HG03039 (cell line): Measurements from ENCODE around the gene UPK3BL2.
"Not testable (repeated sequence)": the region's sequence is repeated elsewhere in the genome, so short reads cannot be mapped to it uniquely, and the experiment has no call there.

Source experiments
- ATAC-seq: cut with Tn5 transposase; IDR thresholded peaks from one replicate; pipeline ENCODE4 v1.9.1; 2021; ENCODE audit warnings: mild to moderate bottlenecking, moderate library complexity; ENCODE audit not compliant: unreplicated experiment

UPK3BL2 gene

DNA sequence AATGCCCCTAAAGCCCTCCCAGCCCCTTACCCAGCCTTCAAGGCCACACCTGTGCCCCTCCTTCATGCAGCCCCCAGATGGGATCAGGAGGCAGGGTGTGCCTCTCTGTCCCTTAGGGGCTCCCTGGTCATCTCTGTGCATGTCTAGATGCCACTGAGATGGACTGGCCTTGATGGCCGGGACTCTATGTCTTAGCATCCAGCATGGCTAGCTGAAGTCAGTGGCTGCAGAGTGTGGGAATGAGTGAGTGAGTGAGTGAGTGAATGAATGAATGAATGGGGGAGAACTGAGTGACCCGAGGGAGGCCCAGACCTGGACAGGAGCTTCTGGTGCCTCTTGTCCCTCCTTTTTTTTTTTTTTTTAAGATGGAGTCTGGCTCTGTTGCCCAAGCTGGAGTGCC lies 11.4 kb downstream of the UPK3BL2 start:
- not testable (repeated sequence) for ATAC-seq

DNA sequence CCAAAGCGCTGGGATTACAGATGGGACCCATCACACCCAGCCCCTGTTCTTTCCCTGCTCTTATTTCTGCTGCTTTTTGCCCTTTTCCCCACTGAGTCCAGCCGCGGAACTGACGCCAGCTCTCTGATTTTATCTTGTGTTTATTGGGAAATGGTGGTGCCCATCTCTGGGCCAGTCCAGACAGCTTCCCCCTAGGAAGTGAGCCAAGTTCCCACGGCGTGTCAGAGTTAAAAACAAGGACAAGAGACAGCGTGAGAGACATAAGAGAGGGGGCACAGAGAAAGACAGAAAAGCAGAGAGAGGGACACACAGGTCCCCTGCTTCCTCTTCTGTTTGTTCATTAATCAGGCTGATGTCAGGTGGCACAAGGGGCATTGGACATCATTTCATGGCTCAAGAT lies 11.9 kb downstream of the UPK3BL2 start:
- not testable (repeated sequence) for ATAC-seq

DNA sequence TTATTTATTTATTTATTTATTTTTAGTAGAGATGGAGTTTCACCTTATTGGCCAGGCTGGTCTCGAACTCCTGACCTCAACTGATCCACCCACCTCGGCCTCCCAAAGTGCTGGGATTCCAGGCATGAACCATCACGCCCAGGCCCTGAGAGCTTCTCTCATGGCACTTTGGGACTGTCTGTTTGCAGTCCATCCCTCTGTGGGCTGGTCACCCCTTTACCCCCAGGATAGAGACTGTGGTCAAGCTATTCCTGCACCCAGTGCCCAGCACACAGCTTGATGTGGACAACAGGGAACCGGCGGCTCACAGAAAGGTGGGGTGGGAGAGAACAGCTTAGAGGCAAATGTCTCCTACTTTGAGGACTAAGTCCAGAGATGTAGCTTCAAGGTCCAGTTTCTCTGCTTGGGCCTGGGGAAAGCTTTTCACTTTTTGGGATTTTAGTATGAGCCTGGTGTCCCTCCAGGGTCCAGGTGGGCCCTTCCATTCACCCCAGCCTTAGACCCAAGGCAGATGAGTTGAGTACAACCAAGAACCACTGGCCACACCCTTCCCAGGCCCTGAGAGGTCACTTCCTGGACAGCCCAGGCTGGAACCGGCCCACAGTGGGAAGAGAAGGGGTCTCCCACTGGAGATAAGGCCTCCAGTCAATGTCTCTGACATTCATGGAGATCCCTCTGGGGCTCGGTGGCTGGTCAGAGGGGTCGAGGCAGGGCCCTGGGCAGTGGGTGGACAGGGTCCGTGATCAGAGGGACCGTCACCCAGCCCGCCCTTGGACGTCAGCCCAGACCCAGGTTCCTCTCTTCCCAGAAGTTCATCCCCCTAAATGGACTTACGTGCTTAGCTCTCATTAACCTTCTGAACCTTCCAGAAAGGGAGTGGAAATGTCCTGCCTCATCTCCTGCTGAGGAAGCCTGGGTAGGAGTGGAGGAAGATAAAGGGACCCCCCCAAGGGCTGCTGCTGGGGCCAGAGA lies 15.4 kb downstream of the UPK3BL2 start:
- ATAC-seq, result not testable (repeated sequence)

DNA sequence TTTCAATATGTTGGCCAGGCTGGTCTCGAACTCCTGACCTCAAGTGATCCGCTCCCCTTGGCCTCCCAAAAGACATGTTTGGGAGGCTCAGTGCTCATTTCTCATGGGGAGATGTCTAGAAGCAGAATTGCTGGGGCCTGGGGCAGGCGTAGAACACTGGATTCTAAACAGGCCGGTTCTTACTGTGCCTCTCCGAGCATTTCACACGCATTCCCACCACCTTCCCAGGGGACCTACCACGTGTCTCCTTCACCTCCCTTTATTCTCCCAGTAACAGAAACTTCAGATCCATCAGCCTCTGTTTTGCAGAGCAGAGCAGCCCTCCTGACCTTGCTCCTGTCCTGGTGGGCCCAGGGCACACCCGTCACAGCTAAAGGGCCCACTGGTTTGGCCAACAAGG lies 16.3 kb downstream of the UPK3BL2 start:
- not testable (repeated sequence) for ATAC-seq

DNA sequence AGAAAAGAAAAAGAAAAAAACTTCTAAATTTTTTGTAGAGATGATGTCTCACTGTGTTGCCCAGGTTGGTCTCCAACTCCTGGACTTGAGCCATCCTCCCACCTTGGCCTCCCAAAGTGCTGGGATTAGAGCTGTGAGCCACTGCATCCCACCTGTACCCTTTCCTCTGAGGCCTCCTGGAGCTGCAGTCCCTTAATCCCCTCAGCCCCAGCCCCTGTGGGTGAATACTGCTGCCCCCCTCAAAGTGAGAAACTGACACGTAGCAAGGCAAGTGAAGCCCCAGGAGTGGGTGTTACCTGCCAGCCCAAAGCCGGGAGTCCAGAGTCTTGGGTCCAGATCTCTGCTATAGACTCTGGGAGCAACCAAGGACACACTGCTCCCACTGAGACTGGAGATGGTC lies 18.7 kb downstream of the UPK3BL2 start:
- not testable (repeated sequence) for ATAC-seq

DNA sequence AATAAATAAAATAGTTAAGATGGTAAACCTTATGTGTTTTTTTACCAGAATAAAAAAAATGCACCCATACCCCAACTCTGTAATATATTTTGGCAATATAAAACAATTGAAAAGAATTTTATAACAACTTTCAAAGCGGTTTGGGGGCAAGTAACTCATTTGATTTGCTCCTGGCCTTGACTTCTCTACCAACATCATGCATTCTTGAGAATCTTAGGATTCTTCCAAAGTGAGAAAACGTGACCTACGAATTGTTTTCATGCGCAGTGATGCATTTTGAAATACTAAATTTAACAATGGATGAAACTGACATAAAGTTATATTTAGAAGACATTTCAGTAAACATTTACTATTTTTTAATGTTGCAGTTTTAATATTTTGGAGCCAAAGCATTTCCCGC lies 22.7 kb downstream of the UPK3BL2 start:
- not testable (repeated sequence) for ATAC-seq

DNA sequence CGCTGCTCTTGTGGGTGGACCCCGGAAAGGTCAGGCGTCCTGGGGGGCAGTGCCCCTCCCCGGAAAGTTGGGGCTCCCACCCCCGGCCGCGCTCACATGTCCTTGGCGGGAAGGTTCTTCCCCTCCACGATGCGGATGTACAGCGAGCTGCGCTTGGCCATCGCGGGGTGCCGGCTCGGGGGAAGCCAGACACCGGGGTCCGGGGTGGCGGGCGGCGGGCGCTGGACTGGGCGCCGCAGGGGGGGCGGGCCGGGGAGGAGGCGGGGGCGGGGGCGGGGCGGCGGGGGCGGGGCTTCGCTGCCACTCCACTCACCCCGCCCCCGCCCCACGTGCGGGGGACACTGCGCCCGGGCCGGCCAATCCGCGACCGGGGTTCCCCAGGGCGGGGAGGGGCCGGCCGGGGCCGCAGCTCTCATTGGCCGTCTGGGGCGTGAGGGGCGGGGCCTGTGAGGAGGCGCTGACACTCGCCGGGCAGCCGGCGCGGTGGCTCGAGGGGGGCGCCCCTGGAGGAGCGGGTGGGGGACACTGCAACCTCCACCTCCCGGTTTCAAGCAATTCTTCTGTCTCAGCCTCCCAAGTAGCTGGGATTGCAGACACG lies 25.8 kb downstream of the UPK3BL2 start, which contains the start of gene RASA4B:
Gene RASA4B, minus strand, starts transcription at position 228 of the 598 bp plus-strand sequence. Its CDS starts 67 bp downstream, at position 161.
- ATAC-seq, result peak; percentile 78

DNA sequence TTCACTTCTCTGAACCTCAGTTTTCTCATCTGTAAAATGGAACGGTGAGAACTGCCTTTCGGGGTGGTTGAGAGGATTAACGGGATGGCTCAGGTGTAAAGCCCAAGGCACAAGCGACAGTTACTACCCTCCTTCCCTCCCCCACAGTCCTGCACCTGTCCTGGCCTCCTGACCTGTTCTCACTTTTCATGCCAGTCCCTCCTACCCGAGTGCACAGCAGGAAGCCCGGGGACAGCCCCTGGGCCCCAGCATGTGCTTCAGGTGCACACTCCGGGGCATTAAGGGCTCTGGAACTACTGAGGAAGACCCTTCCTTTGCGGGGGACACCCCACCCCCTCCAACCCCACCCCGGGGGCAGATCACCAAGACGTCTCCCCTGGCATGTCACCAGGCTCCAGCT lies 26.5 kb downstream of the UPK3BL2 start:
- ATAC-seq, result not testable (repeated sequence)

DNA sequence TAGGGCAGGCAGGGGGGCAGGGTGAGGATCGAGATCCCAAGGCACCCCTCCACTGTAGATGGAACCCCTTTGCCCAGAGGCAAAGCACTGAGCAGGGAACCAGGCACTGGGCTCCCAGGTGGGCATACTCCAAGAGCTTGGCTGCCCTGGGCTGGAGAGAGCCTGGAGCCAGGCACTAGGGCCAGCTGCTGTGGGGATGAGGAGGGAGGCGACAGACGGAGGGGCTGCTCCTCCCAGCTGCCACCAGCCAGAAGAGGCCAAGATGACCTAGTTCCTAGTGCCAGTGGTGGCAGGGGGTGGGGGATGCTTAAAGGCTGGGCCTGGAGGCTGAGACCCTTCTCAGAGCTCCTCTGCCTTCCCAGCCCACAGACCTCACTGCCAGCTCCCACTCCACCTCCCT lies 27.6 kb downstream of the UPK3BL2 start:
- ATAC-seq, result not testable (repeated sequence)

DNA sequence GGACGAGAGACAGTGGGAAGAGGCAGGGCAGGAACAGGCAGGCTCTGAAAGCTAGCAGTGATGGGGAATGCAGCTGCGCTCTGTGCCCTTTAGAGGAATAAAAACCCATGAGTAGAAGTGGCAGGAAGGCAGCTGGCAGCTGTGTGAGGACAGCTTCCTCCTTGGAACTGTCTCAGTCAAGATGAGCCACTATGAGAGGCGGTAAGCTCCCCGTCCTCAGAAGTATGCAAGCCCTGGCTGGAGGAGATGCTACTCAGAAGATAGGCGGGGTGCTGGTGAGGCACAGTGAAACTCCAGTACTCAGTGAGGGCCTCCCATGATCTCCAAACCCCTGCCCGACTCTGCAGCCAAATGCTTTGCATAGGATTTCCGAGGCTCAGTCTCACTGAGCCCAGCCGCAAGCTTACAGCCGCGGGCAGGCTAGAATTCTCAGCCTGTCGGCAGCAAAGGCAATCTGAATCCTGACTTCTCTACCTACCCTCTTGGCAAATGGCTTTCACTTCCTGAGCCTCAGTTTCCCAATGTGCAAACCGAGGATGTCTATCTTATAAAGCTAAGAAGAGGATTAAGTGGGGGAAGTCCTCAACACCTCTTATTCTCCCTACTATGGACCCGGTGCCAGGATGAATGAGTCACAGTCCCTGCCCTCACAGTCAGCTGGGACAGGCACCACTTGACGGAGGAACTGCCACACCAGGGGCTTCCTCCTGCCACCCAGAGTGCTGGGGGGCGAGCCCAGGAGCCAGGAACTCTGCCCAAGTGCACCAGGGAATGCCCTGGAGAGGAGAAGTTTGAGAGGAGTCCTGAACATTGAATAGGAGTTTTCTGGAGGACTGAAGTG lies 28.4 kb downstream of the UPK3BL2 start:
- peak; percentile 51 for ATAC-seq

DNA sequence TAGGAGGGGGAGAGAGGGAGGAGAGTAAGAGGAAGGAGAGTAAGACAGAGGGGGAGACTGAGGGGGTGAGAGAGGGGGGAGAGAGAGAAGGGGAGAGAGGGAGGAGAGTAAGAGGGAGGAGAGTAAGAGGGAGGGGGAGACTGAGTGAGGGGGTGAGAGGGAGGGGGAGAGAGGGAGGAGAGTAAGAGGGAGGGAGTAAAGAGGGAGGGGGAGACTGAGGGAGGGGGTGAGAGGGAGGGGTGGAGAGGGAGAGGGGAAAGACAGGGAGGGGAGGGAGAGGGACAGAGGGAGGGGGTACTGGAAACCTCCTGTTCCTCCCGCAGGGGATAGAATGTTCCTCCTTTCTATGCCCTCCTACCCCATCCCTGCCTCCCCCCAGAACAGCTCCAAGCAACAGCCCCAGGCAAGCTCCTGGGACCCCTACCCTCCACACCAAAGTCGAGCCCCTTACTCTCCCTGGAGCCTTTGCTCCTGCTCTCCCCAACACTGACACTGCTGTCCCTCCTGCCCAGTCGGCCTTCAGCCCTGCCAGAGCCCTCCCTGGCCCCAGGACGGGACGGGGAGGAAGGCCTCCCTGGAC lies 30.8 kb downstream of the UPK3BL2 start:
- not testable (repeated sequence) for ATAC-seq

DNA sequence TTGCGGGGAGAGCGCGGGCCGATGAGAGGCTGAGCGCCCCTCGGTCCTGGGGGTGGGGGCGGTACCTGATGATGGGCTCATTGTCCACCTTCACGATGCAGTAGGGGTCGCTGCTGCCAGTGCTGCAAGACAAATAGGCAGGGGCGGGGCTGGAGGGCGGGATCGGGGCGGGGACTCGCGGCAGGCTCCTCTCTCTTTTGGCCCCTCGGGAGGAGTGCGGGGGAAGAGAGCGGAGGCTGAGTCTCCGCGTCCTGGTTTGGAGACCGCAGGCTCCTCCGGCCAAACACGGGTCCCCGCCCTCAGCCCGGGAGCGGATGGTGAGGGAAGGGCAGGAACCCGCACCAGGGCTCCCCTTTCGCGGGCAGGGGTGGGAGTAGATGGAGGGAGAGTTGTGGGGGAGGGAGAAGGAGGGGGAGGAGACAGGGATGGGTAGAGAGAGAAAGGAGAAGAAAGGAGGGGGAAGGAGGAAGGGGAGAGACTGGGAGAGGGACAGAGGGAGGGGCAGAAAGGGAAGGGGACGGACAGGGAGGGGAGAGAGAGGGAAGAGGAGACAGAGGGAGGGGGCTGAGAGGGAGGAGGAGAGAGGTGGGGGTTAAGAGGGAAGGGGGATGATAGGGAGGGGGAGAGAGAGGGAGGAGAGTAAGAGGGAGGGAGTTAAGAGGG lies 31.5 kb downstream of the UPK3BL2 start:
- not testable (repeated sequence) for ATAC-seq

DNA sequence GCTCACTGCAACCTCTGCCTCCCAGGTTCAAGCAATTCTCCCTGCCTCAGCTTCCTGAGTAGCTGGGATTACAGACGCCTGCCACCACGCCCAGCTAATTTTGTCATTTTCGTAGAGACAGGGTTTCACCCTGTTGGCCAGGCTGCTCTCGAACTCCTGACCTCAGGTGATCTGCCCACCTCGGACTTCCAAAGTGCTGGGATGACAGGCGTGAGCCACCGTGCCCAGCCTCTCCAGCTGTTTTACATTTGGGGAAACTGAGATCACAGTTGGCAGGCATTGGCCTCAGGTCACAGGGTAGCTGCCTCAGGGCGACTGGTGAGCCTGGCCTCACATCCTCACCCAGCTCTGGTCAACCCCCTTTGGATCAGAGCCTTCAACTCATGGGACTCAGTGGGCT lies 32.9 kb downstream of the UPK3BL2 start:
- not testable (repeated sequence) for ATAC-seq

DNA sequence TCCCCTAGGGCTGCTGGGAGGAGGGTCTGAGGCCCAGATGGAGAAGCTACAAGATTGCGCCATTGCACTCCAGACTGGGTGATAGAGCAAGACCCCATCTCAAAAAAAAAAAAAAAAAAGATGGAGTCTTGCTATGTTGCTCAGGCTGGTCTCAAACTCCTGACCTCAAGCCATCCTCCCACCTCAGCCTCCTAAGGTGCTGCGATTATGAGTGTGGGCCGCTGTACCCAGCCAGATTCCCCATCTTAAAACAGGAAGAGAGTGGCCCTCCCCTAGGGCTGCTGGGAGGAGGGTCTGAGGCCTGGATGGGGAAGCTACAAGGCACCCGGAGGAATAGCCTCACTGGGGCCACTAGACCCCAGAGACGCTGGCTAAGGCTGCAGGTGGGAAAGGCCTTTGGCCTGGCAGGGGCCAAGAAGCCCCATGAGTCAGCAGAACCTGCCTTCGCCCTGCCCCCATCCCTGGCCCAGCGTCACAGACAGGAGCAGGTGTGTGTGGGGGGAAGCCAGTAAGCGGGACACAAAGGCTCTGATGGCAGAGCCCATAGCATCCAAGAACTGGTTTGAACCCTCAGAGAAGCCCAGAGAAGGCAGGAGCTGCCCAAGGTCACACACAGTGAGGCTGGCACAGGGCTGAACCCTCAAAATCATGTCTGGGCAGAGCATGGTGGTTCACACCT lies 35.9 kb downstream of the UPK3BL2 start:
- not testable (repeated sequence) for ATAC-seq

DNA sequence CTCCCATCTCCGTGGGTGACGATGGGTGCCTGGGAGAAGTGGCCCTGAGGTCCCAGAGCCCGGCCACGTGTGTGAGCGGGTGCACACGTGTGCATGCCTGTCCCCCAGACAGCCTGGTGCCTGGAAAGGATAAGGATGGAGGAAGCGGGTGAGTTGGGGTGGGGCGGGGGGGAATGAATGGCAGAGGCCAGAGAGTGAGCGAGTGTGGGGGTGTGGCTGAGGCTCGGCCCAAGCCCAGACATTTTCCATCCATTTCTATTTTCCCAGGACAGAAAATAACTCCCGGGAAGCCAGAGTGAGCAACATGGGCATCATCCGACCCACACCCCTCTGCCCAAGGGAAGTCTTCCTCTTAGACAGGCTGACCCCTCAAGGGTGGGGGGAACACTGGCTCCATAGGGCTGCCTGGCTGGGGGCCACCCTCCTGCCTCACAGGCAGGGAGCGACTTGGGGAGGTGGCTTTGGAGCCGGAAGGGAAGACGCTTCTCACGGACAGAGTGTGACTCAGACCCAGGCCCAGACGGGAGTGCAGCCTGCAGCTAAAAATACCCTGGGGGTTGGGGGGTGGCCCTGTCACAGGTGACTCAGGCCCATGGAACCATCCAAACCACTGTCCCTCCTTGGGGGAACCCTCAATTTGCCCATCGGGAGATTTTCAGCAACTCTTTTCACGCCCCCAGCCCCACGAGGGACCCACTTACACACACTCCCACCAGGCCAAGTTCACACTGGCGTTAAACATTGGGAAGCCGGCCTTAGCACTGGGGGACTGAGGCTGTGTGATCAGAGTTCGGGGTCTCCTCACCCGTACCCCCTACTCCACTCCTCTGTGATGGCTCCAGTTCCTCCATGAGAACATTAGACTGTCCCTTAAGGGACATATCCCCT lies 38.0 kb downstream of the UPK3BL2 start:
- not testable (repeated sequence) for ATAC-seq

DNA sequence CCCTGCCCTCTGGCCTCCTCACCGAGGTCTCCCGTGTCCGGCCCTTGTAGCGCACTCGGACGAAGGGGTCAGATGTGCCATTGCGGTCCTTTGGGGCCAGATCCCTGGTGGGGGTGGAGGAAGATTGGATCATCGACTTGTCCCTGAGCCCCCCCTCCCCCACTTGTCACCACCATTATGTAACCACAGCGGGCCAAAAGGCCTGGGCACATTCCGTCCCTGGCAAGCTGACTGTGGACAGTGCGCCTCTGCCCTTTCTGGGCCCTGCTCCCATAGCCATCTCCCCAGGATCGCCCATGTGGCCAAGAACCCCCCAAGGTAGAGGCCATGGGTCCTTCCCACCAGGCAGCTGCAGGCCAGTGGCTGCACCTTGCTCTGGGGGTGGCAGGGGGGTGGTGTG lies 40.4 kb downstream of the UPK3BL2 start:
- ATAC-seq, result not testable (repeated sequence)

DNA sequence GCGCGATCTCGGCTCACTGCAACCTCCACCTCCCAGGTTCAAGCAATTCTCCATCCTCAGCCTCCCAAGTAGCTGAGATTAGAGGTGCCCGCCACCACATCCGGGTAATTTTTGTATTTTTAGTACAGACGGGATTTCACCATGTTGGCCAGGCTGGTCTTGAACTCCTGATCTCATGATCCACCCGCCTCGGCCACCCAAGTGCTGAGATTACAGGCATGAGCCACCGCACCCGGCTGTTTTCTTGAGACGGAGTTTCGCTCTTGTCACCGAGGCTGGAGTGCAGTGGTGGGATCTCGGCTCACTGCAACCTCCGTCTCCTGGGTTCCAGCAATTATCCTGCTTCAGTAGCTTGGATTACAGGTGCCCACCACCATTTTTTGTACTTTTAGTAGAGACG lies 45.2 kb downstream of the UPK3BL2 start:
- ATAC-seq, result not testable (repeated sequence)

DNA sequence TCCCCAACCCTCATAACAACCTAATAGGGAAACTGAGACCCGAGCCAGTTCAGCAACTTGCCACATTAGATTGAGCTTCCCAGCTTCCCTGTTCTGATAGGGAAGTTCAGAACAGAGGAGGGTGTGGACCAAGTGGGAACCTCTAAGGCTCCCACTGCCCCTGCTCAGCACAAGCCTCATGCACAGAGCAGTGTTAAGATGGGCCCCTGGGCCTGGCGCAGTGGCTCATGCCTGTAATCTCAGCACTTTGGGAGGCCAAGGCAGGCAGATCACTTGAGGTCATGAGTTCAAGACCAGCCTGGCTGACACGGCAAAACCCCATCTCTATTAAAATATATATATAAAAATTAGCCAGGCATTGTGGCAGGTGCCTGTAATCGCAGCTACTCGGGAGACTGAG lies 46.2 kb downstream of the UPK3BL2 start:
- not testable (repeated sequence) for ATAC-seq
